Measurements from ENCODE around the gene AP2A2.

The AP2A2 gene

DNA sequence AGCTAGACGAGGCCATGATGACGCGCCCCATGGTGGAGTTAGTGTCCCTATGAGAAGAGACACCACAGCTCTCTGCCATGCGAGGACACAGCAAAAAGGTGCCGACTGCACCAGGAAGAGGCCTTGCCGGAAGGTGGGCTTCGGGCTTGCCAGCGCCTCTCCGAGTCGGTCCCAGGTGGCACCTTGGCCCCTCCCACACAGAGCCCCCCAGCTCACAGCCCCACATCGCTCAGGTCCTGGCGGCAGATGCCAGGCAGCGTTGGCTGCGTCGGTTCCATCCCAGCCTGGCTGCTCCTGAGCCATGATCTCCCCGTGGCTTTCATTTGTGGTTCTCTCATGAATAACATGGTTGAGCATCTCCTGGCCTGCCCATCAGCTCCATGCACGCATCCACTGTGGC is 39.1 kb upstream of the AP2A2 start:
- no peak for DNase-seq (ENCODE audit: low spot score)
- TF ChIP-seq, protein P1, sequence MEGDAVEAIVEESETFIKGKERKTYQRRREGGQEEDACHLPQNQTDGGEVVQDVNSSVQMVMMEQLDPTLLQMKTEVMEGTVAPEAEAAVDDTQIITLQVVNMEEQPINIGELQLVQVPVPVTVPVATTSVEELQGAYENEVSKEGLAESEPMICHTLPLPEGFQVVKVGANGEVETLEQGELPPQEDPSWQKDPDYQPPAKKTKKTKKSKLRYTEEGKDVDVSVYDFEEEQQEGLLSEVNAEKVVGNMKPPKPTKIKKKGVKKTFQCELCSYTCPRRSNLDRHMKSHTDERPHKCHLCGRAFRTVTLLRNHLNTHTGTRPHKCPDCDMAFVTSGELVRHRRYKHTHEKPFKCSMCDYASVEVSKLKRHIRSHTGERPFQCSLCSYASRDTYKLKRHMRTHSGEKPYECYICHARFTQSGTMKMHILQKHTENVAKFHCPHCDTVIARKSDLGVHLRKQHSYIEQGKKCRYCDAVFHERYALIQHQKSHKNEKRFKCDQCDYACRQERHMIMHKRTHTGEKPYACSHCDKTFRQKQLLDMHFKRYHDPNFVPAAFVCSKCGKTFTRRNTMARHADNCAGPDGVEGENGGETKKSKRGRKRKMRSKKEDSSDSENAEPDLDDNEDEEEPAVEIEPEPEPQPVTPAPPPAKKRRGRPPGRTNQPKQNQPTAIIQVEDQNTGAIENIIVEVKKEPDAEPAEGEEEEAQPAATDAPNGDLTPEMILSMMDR (IDR thresholded peaks at IDR 0.05; ENCODE audit: extremely low read depth, missing control alignments): no peak

DNA sequence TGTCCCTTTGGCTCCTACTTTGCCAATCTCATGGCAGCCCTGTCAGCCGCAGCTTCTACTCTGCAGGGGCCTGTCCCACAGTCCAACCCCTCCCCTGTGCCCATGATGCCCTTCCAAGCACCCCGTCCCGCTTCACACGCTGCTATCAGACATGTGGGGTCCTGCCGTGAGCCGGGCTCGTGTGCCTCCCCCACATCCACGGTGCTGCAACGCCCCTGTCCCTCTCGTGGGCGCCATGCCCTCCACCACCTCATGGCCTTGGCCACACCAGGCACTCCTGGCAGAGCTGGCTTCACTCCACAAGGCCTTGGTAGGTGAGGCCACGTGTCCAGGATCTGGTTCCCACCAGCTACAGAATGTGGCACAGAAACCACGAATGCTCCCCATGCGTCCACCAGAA is 38.1 kb upstream of the AP2A2 start:
- DNase-seq (ENCODE audit: low spot score): no peak
- TF ChIP-seq, protein P1 (IDR thresholded peaks at IDR 0.05; ENCODE audit: extremely low read depth, missing control alignments): no peak

DNA sequence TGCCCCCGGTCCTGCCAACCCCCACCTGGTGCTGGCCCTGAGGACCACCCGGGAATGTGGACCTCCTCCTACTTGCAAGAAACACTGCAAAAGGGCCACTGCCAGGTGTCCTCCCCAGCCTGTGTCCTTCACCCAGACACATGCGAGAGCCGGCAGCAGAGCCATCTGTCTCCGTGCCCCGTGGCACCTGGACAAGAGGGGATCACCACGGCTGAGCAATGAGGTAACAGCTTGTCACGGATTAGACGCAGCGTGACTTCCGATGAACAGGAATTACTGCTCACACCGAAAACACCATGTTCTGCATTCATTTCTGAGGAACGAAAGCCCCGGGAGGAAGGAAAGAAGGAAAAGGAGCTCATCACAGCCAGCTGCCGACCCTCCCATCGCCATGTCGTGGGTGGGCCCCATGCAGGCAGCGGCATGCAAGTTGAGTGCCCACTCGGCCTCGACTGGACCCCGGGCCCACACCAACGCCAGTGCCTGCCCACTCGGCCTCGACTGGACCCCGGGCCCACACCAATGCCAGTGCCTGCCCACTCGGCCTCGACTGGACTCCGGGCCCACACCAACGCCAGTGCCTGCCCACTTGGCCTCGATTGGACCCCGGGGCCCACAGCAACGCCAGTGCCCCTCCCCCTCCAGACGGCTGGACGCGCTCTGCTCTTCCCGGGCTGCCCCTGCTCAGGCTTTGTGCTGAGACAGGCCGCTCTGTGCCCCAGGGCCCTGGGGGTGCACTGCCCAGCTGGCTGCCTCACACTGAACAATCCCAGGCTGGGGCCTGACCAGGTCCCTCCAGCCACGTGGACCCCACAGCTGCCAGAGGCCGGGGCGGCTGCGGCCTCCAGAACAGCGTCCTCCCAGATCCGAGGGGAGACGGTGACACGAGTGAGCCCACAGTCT is 37.1 kb upstream of the AP2A2 start:
- TF ChIP-seq, protein P1 (IDR thresholded peaks at IDR 0.05; ENCODE audit: extremely low read depth, missing control alignments): no peak

GRCh38 chr11:889257-889656 is 36.4 kb upstream of the AP2A2 start:
- TF ChIP-seq, protein P1 (IDR thresholded peaks at IDR 0.05; ENCODE audit: extremely low read depth, missing control alignments): no peak
- no peak for DNase-seq (ENCODE audit: low spot score)

More for the DNA sequence above, 37.1 kb upstream of the AP2A2 start:
- no peak for DNase-seq (ENCODE audit: low spot score)

GRCh38 chr11:889687-890475 is 35.8 kb upstream of the AP2A2 start:
- TF ChIP-seq, protein P1 (IDR thresholded peaks at IDR 0.05; ENCODE audit: extremely low read depth, missing control alignments): no peak
- DNase-seq (ENCODE audit: low spot score): no peak

GRCh38 chr11:890794-891540 is 34.7 kb upstream of the AP2A2 start:
- TF ChIP-seq, protein P1 (IDR thresholded peaks at IDR 0.05; ENCODE audit: extremely low read depth, missing control alignments): no peak
- DNase-seq (ENCODE audit: low spot score): no peak
